ENCODE results near the gene COL4A2.

COL4A2 gene

GRCh38 chr13:110548891-110549794 is 242.1 kb downstream of the COL4A2 start:
- DNase-seq (ENCODE audit: low read depth in 1 of 2, low spot score in 1 of 2) = no peak

- no peak for DNase-seq (ENCODE audit: low read depth in 1 of 2, low spot score in 1 of 2)
These were observed 242.7 kb downstream of the COL4A2 start for GRCh38 chr13:110549795-110550160.

- no peak for DNase-seq (ENCODE audit: low read depth in 1 of 2, low spot score in 1 of 2)
These were observed 244.2 kb downstream of the COL4A2 start for GRCh38 chr13:110551284-110551683.

- DNase-seq (ENCODE audit: low read depth in 1 of 2, low spot score in 1 of 2) = no peak
These were observed 245.7 kb downstream of the COL4A2 start for GRCh38 chr13:110552767-110553166.

- DNase-seq (ENCODE audit: low read depth in 1 of 2, low spot score in 1 of 2) = no peak
These were observed 246.3 kb downstream of the COL4A2 start for GRCh38 chr13:110553417-110553816.

- no peak for DNase-seq (ENCODE audit: low read depth in 1 of 2, low spot score in 1 of 2)
These were observed 247.2 kb downstream of the COL4A2 start for GRCh38 chr13:110554227-110554836.

GRCh38 chr13:110554946-110555345 is 247.9 kb downstream of the COL4A2 start:
- no peak for DNase-seq (ENCODE audit: low read depth in 1 of 2, low spot score in 1 of 2)

- no peak for DNase-seq (ENCODE audit: low read depth in 1 of 2, low spot score in 1 of 2)
These were observed 248.6 kb downstream of the COL4A2 start for GRCh38 chr13:110555601-110556223.

- no peak for DNase-seq (ENCODE audit: low read depth in 1 of 2, low spot score in 1 of 2)
These were observed 249.1 kb downstream of the COL4A2 start for GRCh38 chr13:110556224-110556606.

GRCh38 chr13:110557082-110557481 is 250.0 kb downstream of the COL4A2 start:
- no peak for DNase-seq (ENCODE audit: low read depth in 1 of 2, low spot score in 1 of 2)

GRCh38 chr13:110557610-110558305 is 250.7 kb downstream of the COL4A2 start:
- DNase-seq (ENCODE audit: low read depth in 1 of 2, low spot score in 1 of 2) = no peak

- no peak for DNase-seq (ENCODE audit: low read depth in 1 of 2, low spot score in 1 of 2)
These were observed 252.4 kb downstream of the COL4A2 start for GRCh38 chr13:110559429-110559943.

- no peak for DNase-seq (ENCODE audit: low read depth in 1 of 2, low spot score in 1 of 2)
These were observed 252.9 kb downstream of the COL4A2 start for GRCh38 chr13:110559986-110560385.

GRCh38 chr13:110560601-110561343 is 253.7 kb downstream of the COL4A2 start:
- DNase-seq (ENCODE audit: low read depth in 1 of 2, low spot score in 1 of 2) = no peak

GRCh38 chr13:110561344-110562035 is 254.4 kb downstream of the COL4A2 start, which contains the start of gene RAB20:
RAB20 (minus strand) TSS chr13:110561722; CDS start chr13:110561519, 203 bp downstream.
- peak; percentile 22 to 41 for DNase-seq (ENCODE audit: low read depth in 1 of 2, low spot score in 1 of 2)

GRCh38 chr13:110562036-110562597 is 255.0 kb downstream of the COL4A2 start:
- no peak for DNase-seq (ENCODE audit: low read depth in 1 of 2, low spot score in 1 of 2)
